GM18507 (cell line): ENCODE results near the gene MED12L.
A peak's percentile ranks its signal among the peaks of the same experiment; 100 is the strongest.

Experiments used
- DNase-seq: peaks from one replicate; pipeline ENCODE4 v3.0.0; 2011; ENCODE audit warnings: low read depth; ENCODE audit not compliant: insufficient read length; ENCODE audit errors: extremely low spot score
- FAIRE-seq: peaks from 2 replicates; lab custom pipeline; 2011; peaks lifted over from hg19 to GRCh38; lab: Jason Lieb, UNC

The MED12L gene

GRCh38 chr3:151200586-151200985 is 115.1 kb downstream of the MED12L start:
- no peak for FAIRE-seq
- DNase-seq, result no peak

- DNase-seq, result no peak
- FAIRE-seq, result no peak
These were observed 115.7 kb downstream of the MED12L start for GRCh38 chr3:151201051-151201730.

GRCh38 chr3:151203051-151203420 is 117.6 kb downstream of the MED12L start, which contains the start of gene GPR171:
Gene GPR171 (minus strand): TSS chr3:151203216. CDS start chr3:151199386, 3,830 bp downstream.
- peak; percentile 5 for DNase-seq
- FAIRE-seq, result peak; percentile 85

GRCh38 chr3:151204530-151205402 is 119.3 kb downstream of the MED12L start:
- no peak for FAIRE-seq
- no peak for DNase-seq

GRCh38 chr3:151205482-151205881 is 120.0 kb downstream of the MED12L start:
- DNase-seq (no peak), FAIRE-seq (no peak)

GRCh38 chr3:151206201-151206600 is 120.7 kb downstream of the MED12L start:
- DNase-seq (no peak), FAIRE-seq (no peak)

GRCh38 chr3:151209654-151210053 is 124.2 kb downstream of the MED12L start:
- FAIRE-seq (no peak), DNase-seq (no peak)

- no peak for DNase-seq
- peak; percentile 62 for FAIRE-seq
These were observed 125.4 kb downstream of the MED12L start for GRCh38 chr3:151210676-151211381.

GRCh38 chr3:151213151-151213550 is 127.7 kb downstream of the MED12L start:
- no peak for DNase-seq
- FAIRE-seq, result no peak

GRCh38 chr3:151213881-151214280 is 128.4 kb downstream of the MED12L start:
- no peak for DNase-seq
- no peak for FAIRE-seq

- FAIRE-seq (no peak), DNase-seq (no peak)
These were observed 129.0 kb downstream of the MED12L start for GRCh38 chr3:151214459-151214858.

GRCh38 chr3:151216641-151217607 is 131.5 kb downstream of the MED12L start:
- DNase-seq, result no peak
- no peak for FAIRE-seq

GRCh38 chr3:151218136-151218535 is 132.7 kb downstream of the MED12L start:
- no peak for DNase-seq
- no peak for FAIRE-seq

- DNase-seq (no peak), FAIRE-seq (no peak)
These were observed 133.6 kb downstream of the MED12L start for GRCh38 chr3:151219056-151219455.

GRCh38 chr3:151224268-151224866 is 138.9 kb downstream of the MED12L start:
- FAIRE-seq (no peak), DNase-seq (no peak)

- DNase-seq (no peak), FAIRE-seq (no peak)
These were observed 139.8 kb downstream of the MED12L start for GRCh38 chr3:151225040-151225975.

GRCh38 chr3:151226088-151226563 is 140.7 kb downstream of the MED12L start:
- FAIRE-seq (no peak), DNase-seq (no peak)

- FAIRE-seq (no peak), DNase-seq (no peak)
These were observed 141.4 kb downstream of the MED12L start for GRCh38 chr3:151226825-151227224.
